GM18951 (cell line): ENCODE results near the gene HNF1B.

Source experiments
- POLR2A ChIP-seq: IDR thresholded peaks from 4 replicates; pipeline ENCODE4 v1.6.1; 2011; ENCODE audit warnings: mild to moderate bottlenecking; ENCODE audit not compliant: insufficient read length, insufficient read depth; ENCODE audit errors: extremely low read depth
- in situ Hi-C: fragments of 300-500 bp; cut with MboI; formaldehyde crosslinking; loops from one replicate; pipeline ENCODE4 v1.12.0; 2022; ENCODE audit warnings: low sequenced_read_pairs, mixed read lengths, inconsistent platforms; ENCODE audit not compliant: unreplicated experiment

Gene HNF1B

DNA sequence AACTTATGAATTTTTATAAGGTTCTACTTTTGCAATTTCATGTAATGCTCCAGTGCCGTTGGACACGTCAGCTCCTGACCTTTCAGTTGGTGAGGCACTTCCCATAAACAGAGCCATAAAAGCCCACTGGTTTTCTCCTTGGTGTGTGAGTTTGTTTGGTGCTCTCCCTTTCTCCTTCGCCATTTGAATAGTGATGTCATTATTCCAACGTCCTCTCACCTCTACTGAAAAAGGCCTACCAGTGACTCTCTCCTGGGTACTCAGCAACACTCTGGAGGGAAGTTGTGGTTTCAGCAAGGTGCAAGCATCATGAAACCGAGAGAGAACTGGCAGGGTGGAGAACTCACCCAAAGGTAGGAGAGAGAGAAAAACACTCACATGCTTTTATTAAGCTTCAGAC, 29.6 kb upstream of the HNF1B start:
- TF ChIP-seq POLR2A, result no peak
- in situ Hi-C loops, result no loop called here

DNA sequence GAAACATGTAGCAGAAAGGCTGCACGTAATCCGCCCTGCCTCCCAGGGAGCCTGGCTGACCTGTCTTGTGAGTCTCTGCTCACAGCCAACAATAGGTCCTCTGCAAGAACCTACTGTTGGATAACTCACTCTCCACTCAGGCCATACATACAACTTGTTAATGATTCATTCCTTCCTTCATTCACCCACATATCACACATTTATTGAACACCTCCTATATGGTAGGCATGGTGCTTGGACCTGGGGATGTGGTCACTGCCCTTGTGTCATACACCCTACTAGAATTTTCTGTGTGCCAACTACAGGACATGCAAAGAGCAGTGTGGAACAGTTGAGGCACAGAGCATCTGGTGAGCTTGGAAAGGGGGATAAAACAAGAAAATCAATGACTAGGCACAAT, 28.1 kb upstream of the HNF1B start:
- no peak for TF ChIP-seq POLR2A
- in situ Hi-C loops, result no loop called here

DNA sequence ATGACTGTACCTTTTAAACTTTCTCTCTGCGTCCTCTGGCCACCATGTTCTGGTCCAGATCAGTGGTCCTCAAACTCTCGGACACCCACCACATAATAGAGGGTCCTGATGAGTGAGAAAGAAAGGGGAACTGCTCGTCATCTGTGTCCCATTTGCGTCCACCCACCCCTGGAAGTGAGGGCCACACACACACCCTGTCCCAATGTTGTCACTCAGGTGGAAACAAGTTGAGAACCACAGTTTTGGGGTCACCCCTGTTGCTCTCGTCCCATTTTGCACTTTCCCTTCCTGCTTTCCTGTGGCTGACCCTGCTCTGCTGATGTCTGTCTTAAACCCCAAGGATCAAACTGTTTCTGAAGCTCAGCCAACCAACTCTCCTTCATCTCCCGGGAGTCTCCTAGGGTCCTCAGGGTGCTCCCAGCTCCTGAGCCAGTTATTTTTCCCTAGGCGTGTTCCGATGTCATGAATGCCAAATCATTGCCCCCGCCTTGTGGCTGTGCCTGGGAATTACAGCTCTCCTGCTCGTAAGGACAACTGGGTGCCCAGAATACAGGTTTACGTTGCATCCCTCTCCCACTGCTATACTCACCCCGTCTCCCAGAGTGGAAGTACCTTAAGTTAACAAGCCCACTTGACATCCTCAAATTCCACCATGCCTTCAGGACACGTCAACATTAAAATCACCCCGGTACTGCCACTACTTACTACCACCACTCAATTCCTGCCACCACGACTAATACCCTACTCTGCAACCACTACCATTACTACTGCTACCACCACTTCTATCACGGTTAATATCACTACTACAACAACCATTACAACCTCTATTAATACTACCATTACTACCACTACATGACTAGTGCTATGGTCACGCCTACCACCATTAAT, 26.0 kb upstream of the HNF1B start:
- in situ Hi-C loops, result no loop called here
- TF ChIP-seq POLR2A, result no peak

DNA sequence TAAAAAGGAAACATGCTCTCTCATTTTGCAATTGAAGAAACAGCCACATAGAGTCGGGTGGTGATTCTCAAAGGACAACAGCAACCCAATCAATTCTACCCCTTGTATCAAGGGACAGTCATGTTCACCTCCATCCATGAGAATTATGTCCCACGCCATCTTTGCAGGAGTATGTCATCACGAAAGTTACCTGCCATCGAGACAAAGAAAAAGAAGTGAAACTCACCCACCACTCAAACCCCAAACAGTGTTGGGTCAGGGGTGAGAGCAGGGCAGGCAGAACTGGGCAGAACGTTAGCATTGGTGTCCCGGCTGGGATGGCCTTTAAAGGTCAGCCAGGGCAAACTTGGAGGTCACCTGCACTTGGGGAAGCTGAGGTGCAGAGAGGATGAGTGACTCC, 24.2 kb upstream of the HNF1B start:
- no peak for TF ChIP-seq POLR2A
- in situ Hi-C loops, result no loop called here

DNA sequence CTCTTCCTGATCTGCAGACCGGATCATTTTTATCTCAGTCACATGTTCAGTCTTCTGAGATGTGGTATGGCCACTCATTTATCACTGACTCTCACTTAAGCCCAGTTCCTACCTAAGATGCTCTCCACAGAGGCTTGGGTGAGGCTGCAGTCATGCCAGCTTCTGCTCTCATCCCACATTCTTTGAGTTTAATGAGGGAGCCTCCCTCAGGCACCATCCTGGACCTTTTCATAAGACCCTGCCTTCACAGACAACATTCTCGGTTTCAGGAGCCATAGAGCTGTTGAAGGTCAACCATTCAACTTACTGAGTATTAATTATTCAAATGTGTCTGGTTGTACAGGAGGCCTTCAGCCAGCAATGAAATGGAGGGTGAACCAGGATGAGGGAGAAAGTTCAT, 23.6 kb upstream of the HNF1B start:
- TF ChIP-seq POLR2A, result no peak
- in situ Hi-C loops, result no loop called here

DNA sequence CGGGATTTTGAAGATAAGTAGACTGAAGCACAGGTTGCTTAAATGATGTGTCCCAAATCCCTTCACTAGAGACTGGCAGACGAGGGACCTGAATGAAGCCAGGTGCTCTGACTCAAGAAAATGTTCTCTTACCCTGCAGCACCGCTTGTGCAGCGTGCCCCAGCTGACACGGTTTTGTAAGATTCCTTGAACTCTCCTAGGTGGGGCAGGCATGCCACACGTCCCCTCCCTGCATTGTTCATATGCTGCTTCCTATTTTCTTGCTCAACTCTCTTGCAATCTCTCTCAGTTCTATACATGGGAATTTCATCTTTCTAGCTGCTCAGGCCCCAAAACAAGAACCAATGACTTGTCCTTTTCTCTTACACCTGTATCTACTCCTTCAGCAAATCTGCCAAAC, 22.1 kb upstream of the HNF1B start:
- in situ Hi-C loops, result no loop called here
- no peak for TF ChIP-seq POLR2A

DNA sequence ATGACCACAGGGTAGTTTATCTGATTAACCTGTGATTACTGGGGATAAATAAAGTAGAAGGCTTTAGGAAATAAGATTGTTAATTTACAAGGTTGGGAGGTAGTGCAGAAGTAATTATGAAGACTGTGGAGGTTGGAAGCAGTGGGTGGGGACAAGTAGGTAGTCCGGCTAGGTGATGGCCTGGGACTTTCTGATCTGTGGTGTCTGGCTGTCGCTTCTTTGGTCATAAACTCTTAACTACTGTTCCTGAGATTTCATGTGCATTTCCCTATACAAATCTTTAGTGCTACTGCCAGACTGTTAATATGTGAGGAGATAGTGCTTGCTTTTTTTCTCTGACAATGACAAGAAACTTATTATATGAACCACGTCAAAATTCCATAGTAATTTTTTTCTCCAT, 19.5 kb upstream of the HNF1B start:
- no peak for TF ChIP-seq POLR2A
- in situ Hi-C loops, result no loop called here

DNA sequence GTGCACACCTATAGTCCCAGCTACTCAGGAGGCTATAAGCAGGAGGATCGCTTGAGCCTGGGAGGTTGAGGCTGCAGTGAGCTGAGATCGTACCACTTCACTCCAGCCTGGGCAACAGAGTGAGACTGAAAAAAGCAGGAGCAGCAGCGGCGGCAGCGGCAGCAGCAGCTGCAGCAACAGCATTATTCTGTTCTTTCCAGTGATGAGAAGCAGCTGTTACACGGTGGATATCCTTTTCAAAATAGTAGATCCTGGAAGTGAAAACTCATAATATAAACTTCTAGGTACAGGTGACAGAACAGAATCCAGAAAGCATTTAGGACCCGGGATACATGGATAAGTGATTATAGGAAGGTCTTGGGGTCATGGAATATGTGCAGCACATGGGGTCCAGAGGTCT, 17.8 kb upstream of the HNF1B start:
- no peak for TF ChIP-seq POLR2A
- in situ Hi-C loops, result no loop called here

DNA sequence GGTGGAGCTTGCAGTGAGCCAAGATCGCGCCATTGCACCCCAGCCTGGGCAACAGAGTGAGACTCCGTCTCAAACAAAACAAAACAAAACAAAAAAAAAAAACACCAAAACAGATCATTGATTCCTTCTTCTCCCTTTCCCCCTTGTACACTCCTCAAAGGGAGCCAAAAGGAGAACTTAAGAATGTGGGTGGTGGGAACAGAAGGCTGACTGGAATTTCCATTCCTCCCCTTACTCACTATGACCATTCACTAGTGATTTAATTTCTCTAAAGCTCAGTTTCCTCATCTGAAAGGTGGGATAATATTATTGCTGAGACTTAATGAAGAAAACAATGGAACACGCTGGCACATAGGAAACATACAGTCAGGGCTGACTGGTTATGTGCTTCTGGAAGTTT, 17.1 kb upstream of the HNF1B start:
- in situ Hi-C loops, result no loop called here
- no peak for TF ChIP-seq POLR2A

DNA sequence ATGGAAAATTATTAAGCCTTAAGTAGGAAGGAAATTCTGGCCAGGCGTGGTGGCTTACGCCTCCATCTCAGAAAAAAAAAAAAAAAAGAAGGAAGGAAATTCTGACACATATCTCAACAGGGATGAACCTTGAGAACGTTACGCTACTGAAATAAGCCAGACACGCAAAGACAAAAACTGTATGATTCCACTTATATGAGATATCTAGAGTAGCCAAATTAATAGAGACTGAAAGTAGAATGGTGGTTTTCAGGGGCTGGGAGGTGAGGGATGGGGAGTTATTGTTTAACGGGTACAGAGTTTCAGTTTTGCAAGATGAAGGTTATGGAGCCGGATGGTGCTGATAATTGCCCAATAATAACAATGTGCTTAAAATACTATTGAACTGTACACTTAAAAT, 16.2 kb upstream of the HNF1B start:
- TF ChIP-seq POLR2A, result no peak
- in situ Hi-C loops, result no loop called here

DNA sequence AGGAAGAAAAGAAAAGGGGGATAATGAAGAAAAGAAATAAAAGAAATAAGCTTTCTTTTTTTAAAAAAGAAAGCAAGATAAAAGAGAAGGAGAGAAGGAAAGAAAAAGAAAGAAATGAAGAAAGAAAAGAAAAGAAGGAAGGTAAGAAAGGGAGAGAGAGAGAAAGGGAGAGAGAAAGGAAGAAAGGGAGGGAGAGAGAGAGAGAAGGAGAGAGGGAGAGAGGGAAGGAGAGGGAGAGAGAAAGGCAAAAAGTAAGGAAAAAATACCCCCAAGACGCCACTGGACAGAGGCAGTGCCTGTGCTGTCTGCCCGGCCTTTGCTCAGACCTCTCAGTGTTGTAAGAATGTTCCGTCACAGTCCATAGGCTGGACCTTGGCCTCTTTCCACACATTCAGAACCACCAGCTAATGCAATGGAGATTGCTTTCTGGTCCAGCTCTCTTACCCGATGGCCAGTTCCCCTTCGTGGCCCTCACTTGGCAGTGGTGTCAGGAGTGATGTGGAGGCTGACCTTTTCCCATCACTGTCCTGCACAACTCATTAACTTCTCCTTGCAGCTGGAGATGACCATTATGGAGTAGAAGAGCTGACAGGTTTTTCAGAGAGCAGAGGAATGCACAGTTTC, 14.3 kb upstream of the HNF1B start:
- TF ChIP-seq POLR2A, result no peak
- in situ Hi-C loops, result no loop called here

DNA sequence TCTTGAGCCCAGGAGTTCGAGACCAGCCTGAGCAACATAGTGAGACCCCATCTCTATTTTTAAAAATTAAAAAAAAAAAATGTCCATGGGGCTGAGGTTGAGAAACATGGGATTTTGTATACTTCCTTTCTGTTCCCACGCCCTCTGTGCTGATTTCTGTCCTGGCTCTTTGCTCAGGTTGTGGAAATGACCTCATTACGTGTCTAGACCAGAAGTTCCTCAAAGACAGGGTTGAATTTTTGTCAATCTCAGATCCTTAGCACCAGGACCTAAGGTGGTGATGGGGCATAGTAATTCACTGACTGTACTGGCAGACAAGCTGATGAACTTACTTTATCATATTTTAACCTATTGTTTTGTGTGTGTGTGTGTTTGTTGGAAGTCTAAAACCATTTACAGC, 11.2 kb upstream of the HNF1B start:
- in situ Hi-C loops, result no loop called here
- TF ChIP-seq POLR2A, result no peak

DNA sequence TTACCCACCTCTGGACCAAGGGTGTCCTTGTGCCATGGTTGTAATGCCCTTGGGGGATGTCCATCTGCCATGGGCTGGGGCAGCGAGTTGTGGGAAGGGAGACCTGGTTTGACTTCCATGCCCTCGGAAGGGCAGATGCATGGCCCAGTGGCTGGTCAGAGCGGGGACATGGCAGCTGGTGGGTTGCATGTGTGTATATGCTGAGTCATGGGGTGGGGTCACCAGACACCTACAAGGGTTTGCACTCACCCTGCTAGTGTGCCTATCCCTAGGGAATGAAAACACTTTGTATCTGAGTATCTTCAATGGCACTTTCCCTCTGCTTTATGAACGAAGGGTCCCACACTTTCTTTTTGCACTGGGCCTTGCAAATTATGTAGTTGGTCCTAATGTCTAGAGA, 10.6 kb upstream of the HNF1B start:
- in situ Hi-C loops, result no loop called here
- TF ChIP-seq POLR2A, result no peak

DNA sequence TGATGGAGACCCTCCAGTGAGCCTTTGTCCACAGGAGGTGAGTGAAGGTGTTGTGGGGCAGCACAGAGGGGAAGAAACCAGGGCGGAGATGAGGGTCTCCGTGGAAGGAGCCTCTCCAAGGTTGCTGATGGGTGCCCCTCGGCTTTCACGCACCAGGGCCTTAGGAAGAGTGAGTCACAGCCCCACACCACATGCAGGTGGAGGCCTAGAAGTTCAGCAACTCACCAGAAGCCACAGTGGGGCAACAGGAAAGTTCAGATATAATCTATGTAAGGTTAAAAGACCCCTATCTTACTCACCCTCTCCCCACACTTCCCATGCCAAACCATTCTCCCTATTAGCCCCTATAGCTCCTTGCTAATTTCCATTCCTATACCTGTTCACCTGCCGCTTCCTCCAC, 9.5 kb upstream of the HNF1B start:
- TF ChIP-seq POLR2A, result no peak
- in situ Hi-C loops, result no loop called here
